GM19395 (cell line): Measurements from ENCODE around the gene DDN.

Experiments used
- ATAC-seq: cut with Tn5 transposase; IDR thresholded peaks from one replicate; pipeline ENCODE4 v1.9.1; 2021; ENCODE audit warnings: mild to moderate bottlenecking, moderate library complexity; ENCODE audit not compliant: unreplicated experiment

Gene DDN

GRCh38 chr12:48999371-49000131, at the start of gene DDN:
TSS of gene DDN (minus strand) at chr12:48999375. CDS start at chr12:48999287, 88 bp downstream.
- peak; percentile 49 for ATAC-seq

GRCh38 chr12:49048953-49049352, 49.8 kb upstream of the DDN start:
- no peak for ATAC-seq

- ATAC-seq = no peak
These were observed 47.1 kb upstream of the DDN start for GRCh38 chr12:49046129-49046895.

- no peak for ATAC-seq
These were observed 45.5 kb upstream of the DDN start for GRCh38 chr12:49044660-49045059.

GRCh38 chr12:49043856-49044258, 44.7 kb upstream of the DDN start:
- ATAC-seq = no peak

- ATAC-seq = no peak
These were observed 44.1 kb upstream of the DDN start for GRCh38 chr12:49043241-49043640.

GRCh38 chr12:49041881-49042484, 42.8 kb upstream of the DDN start:
- ATAC-seq = no peak

GRCh38 chr12:49041036-49041880, 42.1 kb upstream of the DDN start:
- ATAC-seq = no peak

- ATAC-seq = no peak
These were observed 41.2 kb upstream of the DDN start for GRCh38 chr12:49040364-49040855.

GRCh38 chr12:49039421-49040363, 40.5 kb upstream of the DDN start:
- no peak for ATAC-seq

GRCh38 chr12:49038291-49038955, 39.2 kb upstream of the DDN start:
- no peak for ATAC-seq

- no peak for ATAC-seq
These were observed 38.7 kb upstream of the DDN start for GRCh38 chr12:49037947-49038237.

GRCh38 chr12:49037111-49037946, 38.2 kb upstream of the DDN start:
- ATAC-seq = no peak

GRCh38 chr12:49036029-49036428, 36.9 kb upstream of the DDN start:
- ATAC-seq = no peak

GRCh38 chr12:49034286-49034622, 35.1 kb upstream of the DDN start:
- no peak for ATAC-seq

GRCh38 chr12:49033611-49034285, 34.6 kb upstream of the DDN start:
- no peak for ATAC-seq

- ATAC-seq = no peak
These were observed 33.7 kb upstream of the DDN start for GRCh38 chr12:49032679-49033447.
